GM21576 (cell line): ENCODE measurements around the gene EML1.

ENCODE experiments used
- ATAC-seq: cut with Tn5 transposase; IDR thresholded peaks from one replicate; pipeline ENCODE4 v1.9.1; 2021; ENCODE audit warnings: mild to moderate bottlenecking, moderate library complexity; ENCODE audit not compliant: unreplicated experiment

Gene EML1

GRCh38 chr14:99777951-99778350, 15.3 kb upstream of the EML1 start:
- ATAC-seq, result no peak

- ATAC-seq, result no peak
Measured at GRCh38 chr14:99779751-99780150, 13.5 kb upstream of the EML1 start.

- no peak for ATAC-seq
Measured at GRCh38 chr14:99780690-99781089, 12.5 kb upstream of the EML1 start.

GRCh38 chr14:99781091-99781490, 12.1 kb upstream of the EML1 start:
- no peak for ATAC-seq

DNA sequence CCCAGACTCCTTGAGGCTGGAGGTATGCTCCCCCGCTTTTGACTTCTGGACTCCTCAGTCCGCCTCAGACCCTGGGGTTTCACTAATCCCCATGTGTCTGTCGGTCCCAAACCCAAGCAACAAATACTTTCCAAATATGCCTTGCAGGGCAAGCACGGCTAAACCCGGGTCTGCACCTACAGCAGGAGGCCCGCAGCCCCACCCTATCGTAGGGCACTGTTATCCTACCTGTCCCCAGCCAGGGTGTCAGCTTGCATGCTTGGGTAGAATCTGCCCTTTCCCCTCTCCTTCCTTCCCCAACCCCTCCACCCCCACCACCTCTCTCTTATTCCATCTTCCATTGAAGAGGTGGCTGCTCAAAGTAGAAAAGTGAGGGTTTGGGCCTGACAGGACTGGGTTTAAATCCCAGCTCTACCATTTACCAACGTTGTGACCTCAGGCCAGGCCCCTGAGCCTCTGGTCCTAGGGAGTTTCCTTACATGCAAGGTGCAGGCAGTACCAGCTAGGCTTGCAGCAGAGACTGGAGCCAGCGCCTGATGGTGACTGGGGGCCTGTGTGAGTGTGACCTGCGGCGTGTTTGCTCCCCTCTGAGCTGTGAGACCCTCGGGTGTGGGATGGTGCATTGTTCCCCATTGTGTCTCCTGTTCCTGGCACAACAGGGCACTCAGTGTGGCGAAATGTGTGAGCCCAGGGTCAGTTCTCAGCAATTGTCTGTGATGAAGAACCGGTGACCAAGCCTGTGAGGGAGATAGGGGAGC, 11.2 kb upstream of the EML1 start:
- no peak for ATAC-seq

DNA sequence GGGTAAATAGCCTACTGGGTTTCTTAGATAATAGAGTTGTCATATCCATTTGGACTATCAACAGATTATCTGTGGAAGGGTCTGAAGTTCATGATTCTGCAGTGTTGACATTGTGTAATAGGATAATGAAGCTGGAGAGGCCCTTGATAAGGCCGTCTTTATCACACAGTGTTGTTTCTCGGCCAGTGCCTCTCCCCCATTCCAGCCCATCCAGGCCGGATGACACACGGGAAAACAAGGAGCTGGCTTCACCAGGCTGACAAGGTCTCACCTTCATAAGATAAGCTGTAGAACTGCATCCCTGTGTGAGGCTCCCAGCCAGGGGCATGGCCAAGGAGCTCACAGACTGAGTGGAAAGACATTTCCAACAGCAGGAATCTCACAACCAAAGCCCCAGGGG, 8.7 kb upstream of the EML1 start:
- ATAC-seq, result no peak

DNA sequence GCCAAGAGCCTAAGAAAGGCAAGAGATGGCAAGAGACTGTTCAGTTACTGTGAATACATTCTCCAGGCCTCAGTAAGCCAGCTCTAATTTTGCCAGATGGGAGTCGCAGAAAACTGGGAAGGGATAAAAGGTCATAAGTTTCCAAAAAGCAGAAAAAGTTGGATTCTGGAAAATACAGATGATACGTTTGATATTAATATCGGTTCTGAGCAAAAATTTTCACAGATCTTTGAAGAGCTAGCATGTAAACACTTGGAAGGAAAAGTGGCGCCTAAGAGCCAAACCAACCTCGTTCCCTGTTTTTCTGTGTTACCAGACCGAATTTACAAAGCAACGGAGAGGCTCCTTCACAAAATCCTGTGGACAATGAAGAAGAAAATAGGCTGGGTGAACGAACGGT, 7.8 kb upstream of the EML1 start:
- no peak for ATAC-seq

GRCh38 chr14:99786511-99786989, 6.7 kb upstream of the EML1 start:
- ATAC-seq, result no peak

- no peak for ATAC-seq
Measured at GRCh38 chr14:99788713-99789112, 4.5 kb upstream of the EML1 start.

- no peak for ATAC-seq
Measured at GRCh38 chr14:99789581-99789980, 3.6 kb upstream of the EML1 start.

DNA sequence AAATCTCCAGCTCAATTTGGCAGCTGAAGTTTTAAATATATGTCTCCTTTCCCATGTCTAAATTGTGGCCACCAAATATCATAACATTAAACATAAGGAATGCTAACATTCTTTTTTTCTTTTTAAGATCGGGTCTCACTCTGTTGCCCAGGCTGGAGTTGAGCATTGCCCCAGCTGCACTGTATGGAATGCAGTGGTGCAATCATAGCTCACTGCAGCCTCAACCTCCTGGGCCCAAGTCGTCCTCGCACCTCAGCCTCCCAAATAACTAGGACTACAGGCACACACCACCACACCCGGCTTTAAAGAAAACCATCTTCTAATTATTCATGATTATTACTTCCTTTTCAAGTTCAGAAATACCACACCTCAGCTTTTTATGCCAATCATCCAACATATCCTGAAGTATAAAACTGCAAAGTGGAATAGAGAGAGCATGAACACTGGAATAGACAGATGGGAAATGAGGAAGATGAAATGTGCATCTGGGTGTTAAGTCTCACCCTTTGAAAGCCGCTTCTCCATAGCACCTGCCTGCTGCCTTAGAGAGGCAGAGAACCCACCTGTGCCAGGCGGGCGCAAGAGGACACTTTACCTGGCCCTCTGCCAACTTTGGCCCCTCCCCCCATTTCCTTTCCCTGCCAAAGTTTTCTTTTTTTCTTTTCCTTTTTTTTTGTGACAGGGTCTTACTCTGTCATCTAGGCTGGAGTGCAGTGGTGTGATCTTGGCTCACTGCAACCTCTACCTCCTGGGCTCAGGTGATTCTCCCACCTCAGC, 2.8 kb upstream of the EML1 start:
- no peak for ATAC-seq

- ATAC-seq, result no peak
Measured at GRCh38 chr14:99790978-99791376, 2.2 kb upstream of the EML1 start.

GRCh38 chr14:99791476-99792209, 1.6 kb upstream of the EML1 start:
- no peak for ATAC-seq

DNA sequence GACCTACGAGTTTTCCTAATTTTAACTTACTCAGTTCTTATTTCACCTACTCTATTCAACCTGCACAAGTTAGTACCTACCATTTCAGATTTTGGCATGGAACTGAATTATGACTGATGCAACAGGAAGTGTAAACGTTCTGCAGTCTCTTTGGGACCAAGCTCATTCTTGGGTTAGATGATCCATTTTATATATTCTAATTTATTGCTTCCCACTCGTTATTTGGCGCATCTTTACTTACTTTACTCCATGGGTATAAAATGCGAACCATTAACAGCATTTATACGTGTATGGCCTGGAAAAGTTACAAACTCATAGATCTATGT, 1.0 kb upstream of the EML1 start:
- no peak for ATAC-seq

DNA sequence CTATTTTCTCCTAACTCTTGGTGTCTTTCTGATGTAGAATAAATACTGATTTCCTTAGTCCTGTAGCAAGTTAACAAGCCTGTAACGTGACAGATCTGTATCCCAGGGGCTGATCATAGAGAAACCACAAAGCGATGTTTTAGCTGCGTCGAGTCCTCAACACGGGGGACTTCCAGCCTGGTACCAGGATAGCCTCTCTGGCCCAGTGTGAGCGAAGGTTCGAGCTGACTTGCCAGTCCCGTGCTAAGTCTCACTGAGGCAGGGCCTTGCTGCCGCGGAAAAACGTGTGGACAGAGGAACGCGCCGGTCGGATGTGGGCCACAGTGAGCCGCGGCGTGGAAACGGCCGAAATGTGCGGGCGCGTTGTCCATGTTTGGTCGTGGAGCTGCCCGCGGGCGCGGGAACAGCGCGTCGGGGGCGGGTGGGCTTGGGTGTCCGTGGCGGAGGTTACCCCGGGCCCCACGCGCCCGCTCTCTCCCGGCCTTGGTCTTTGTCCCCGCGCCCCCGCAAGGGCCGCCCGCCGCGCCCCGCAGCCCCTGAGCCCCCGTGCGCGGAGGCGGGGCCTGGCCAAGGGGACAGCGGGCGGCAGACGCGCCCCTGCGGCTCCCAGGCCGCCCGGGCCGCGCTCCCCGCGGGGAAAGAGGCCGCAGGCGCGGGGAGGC, 531 bp upstream of the EML1 start:
- ATAC-seq, result no peak

DNA sequence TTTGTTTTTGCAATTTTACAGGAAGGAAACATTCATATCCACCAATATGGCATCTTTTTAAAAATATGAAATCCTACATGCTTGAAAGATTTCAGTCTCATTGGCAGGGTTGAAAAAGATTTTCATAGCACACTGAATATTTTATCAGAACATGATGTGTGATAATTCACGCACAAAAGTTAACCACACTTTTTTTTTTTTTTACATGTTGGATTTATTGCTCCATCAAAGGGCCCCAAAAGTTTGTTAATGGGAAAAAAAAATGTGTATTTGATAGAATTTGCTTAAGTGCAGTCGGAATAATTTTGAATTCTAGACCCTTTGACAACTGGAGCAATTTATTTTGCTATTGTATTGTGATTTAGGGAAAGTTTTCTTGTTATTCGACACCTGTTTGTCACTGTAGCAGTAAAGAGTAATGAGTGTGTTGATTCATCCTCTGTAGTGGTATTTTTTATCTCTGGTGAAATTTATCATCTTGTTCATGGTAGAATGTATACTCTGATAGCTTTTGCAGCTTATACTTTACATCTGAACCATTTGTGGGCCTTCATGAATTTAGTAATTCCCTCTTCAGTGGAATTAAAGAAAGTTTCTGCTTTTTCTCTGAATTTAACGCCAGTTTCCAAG, 1.1 kb downstream of the EML1 start:
- no peak for ATAC-seq

GRCh38 chr14:99795046-99795445, 1.8 kb downstream of the EML1 start:
- ATAC-seq, result no peak

- no peak for ATAC-seq
Measured at GRCh38 chr14:99797231-99797630, 4.0 kb downstream of the EML1 start.

GRCh38 chr14:99800781-99801180, 7.6 kb downstream of the EML1 start:
- no peak for ATAC-seq

DNA sequence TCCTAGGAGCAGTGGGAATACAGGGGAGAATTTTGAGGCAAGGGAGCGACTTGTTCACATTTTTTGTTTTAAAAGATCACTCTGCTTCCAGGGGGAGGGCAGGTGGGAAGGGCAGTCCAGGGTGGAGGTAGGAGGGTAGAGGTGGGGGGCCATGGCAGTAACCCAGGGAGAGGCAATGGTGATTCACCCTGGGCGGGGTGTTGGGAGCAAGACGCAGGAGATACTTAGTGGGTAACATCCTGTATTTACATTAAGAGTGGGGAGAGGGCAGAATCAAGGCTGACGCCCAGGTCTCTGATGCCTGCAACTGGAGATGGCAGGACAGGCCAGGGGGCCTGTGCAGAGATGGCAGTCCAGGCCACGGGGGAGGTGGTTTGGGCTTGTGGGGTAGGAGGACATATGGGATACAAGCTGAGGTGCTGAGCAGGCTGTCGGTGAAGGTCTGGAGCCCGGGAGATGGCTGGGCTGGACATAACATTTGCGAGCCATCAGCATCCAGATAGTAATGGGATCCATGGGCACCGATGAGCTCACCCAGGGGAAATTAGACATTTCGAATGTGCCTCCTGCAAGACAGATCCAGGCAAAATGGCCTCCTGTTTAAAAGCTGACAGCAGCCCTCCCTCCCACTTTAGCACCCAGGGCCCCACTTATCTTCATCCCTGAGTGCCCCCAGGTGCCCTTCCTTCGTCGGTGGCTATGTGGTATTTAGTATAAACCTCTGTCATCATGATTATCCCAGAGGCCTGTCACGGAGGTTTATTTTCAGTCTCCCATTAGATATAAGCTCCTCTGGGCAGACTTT, 9.3 kb downstream of the EML1 start:
- ATAC-seq, result no peak
